GM21423 (cell line): ENCODE data around the gene PATJ.
"Not testable (repeated sequence)": the region's sequence is repeated elsewhere in the genome, so short reads cannot be mapped to it uniquely, and the experiment has no call there.

Experiments
- ATAC-seq: cut with Tn5 transposase; IDR thresholded peaks from one replicate; pipeline ENCODE4 v1.9.1; 2021; ENCODE audit warnings: mild to moderate bottlenecking, moderate library complexity; ENCODE audit not compliant: unreplicated experiment

Gene PATJ

GRCh38 chr1:61875198-61875597 lies 132.9 kb downstream of the PATJ start:
- no peak for ATAC-seq

- ATAC-seq: not testable (repeated sequence)
Observed at GRCh38 chr1:61879887-61880474, 137.7 kb downstream of the PATJ start.

GRCh38 chr1:61887076-61887867 lies 145.0 kb downstream of the PATJ start:
- no peak for ATAC-seq

- no peak for ATAC-seq
Observed at GRCh38 chr1:61887931-61888564, 145.8 kb downstream of the PATJ start.

DNA sequence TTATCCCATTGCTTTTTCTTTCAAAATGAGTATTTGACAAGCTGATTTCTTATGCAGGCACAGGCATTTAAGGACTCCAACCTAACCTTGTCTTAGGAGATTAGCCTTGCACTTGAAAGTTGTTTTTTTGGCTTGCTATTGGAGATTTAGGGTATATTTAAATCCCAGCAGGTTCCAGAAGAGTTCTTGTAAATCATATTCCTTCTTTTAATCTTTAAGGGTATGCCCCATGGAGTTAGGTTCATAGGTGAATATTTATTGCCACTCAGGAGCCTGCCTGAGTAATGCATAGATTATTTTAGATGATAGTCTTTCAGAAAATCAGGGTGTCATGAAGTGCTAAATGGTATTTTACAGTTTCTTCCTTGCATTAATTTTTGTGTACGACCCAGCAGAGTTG lies 146.5 kb downstream of the PATJ start:
- no peak for ATAC-seq

DNA sequence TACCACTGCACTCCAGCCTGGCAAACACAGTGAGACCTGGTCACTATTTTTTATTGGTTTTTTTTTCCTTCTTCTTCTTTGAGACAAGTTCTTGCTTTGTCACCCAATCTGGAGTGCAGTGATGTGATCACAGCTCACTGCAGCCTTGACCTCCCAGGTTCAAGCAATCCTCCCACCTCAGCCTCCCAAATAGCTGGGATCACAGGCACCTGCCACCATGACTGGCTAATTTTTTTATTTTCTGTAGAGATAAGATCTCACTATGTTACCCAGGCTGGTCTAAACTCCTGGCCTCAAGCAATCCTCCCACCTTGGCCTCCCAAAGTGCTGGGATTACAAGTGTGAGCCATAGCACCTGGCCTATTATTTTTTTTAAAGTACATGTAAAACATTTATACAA lies 148.2 kb downstream of the PATJ start:
- ATAC-seq: not testable (repeated sequence)

DNA sequence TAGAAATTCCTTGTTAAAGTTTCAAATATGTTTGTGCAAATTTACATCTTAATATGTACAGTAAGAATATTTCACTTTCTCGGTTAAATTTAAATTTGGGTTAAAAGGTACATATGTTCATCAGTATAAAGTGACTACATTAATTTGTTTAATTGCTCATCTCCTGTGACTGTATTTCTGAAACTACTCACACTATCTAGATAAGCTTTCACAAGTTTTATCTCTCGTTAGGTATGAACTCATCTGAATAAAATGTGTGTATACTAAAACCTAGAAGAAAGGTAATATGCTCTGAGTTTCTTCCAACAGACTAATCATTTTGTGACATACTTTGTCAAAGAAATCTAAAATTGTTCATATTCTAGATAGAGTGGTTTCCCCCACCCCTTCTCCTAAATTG lies 150.7 kb downstream of the PATJ start:
- ATAC-seq: no peak

- not testable (repeated sequence) for ATAC-seq
Observed at GRCh38 chr1:61894296-61894695, 152.0 kb downstream of the PATJ start.

DNA sequence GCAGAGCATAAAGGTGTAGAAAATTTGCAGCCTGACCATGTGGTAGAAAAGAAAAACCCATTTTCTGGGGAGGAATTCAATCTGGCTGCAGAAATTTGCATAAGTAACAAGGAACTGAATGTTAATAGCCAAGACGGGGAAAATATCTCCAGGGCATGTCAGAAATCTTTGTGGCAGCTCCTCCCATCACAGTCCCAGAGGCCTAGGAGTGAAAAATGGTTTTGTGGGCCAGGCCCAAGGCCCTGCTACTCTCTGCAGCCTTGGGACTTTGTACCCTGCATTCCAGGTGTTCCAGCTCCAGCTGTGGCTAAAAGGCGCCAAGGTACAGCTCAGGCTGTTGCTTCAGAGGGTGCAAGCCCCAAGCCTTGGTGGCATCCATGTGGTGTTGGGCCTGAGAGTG lies 152.9 kb downstream of the PATJ start:
- ATAC-seq: no peak

- ATAC-seq: no peak
Observed at GRCh38 chr1:61898658-61899057, 156.4 kb downstream of the PATJ start.

- no peak for ATAC-seq
Observed at GRCh38 chr1:61904354-61904753, 162.1 kb downstream of the PATJ start.

DNA sequence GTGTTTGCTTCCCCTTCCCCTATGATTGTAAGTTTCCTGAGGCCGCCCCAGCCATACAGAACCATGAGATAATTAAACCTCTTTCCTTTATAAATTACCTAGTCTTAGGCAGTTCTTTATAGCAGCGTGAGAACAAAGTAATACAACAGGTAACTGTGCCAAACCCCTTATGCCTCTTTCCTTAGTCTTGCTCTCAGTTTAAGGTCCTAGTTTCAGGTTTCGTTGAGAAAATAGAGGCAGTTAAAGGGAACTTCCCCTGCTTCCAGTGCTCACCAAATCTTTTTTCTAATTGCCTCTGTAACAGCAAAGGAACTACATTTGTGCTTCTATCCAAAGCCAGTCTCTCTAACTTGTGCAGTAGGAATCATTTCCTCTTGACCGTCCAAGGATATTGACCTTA lies 164.8 kb downstream of the PATJ start:
- no peak for ATAC-seq

- ATAC-seq: no peak
Observed at GRCh38 chr1:61910035-61910434, 167.8 kb downstream of the PATJ start.

- no peak for ATAC-seq
Observed at GRCh38 chr1:61914823-61915482, 172.7 kb downstream of the PATJ start.

DNA sequence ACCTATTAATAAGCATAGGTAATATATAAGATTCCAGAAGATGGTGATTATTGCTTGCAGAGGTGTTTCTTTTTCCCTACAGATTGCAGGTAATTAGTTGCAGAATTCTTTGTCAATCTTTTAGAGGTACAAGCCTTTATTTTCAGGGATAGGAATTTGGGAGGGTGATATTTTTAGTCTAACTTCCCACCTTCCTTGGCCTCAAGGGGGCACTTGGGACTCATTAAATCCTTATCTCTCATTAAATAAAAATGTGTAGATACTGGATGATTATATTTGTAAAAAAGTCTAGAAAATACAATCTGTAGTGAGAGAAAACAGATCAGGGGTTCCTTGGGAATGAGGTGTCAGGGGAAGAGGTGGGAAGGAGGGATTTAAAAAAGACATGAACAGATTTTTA lies 179.2 kb downstream of the PATJ start:
- ATAC-seq: no peak

DNA sequence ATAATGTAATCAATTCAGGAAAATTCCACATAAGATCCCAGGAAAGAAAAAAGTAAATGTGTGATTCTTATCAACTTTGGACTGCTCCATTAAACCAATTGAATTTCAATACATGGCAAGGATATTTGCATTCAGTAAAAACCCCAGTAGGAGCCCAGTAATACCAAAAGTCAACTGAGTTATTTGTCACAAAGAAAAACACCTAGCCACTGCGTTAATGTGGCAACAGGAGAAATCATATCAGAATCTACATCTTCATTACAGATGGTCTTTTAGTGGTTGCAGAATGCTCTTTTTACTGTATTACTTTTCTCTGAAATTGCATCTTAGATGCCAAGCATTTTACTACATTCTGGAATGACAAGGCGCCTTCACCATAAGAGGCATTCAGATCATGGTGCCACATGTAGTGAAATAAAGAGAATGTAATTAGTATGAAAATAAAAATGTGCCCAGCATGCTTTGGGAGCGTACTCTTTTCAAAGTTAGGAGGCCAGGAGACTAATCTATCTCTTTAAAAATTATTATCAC lies 180.7 kb downstream of the PATJ start:
- no peak for ATAC-seq

DNA sequence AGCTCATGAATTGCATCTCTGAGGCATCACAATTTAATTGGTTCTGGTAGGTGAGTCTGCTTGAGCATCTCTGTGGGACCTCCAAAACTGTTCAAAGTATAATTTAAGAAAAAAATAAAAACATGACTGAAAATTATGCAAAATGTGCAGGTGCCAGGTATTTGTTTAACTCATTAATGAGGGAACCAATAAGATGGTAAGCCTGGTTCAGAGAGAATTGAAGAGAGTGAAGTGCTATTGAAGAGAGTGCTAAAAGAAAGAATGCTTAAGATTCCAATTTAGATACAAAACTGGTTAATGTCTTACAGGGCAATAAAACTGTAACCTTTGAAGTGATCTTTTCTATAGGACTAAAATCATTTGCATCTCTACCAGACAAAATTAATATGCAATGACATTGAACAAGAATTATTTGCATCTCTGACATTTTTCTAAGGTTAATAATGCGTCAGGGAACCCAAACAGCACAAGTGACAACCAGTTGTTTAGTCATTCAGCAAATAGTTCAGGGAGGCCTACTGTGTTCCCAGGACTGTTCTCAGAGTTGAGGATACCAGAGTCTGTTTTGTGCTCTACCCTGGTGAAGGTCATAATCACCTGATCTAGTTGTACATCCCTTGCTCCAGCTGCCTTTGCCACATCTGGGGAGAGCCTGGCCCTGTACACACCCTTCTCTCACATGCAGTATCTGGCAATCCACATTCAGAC lies 183.5 kb downstream of the PATJ start:
- no peak for ATAC-seq

- no peak for ATAC-seq
Observed at GRCh38 chr1:61926597-61926996, 184.3 kb downstream of the PATJ start.

GRCh38 chr1:61930116-61930645 lies 187.9 kb downstream of the PATJ start:
- ATAC-seq: no peak

DNA sequence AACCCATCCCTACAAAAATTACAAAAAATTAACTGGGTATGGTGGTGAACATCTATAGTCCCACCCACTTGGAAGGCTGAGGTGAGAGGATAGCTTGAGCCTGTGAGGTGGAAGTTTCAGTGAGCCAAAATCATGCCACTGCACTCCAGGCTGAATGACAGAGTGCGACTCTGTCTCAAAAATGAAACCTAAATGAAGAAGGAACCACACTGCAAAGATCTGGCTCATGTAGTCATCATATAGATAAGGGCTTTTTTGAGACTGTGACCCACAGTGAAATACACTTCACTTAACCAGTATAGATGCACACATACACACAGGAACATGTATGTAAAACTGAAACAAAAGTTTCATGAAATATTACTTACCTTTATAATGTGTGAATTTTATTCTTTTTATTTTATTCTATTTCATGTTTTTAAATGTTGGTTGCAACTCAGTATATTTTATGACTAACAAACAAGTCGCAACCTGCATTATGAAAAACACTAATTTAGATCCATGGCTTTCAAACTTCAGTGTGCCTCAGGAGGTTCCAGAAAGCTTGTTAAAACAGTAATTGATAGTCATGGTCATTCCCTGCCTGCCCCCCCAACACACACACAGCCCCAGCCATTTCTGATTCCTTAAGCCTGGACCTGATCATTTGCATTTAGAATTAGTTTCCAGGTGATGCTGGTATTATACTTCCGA lies 189.5 kb downstream of the PATJ start:
- ATAC-seq: no peak
